HG02610 (cell line): ENCODE results near the gene DIS3L2.
A peak's percentile ranks its signal among the peaks of the same experiment; 100 is the strongest.

Source experiments
- ATAC-seq: cut with Tn5 transposase; IDR thresholded peaks from one replicate; pipeline ENCODE4 v1.9.1; 2021; ENCODE audit warnings: mild to moderate bottlenecking, moderate library complexity; ENCODE audit not compliant: unreplicated experiment

DIS3L2 gene, protein sequence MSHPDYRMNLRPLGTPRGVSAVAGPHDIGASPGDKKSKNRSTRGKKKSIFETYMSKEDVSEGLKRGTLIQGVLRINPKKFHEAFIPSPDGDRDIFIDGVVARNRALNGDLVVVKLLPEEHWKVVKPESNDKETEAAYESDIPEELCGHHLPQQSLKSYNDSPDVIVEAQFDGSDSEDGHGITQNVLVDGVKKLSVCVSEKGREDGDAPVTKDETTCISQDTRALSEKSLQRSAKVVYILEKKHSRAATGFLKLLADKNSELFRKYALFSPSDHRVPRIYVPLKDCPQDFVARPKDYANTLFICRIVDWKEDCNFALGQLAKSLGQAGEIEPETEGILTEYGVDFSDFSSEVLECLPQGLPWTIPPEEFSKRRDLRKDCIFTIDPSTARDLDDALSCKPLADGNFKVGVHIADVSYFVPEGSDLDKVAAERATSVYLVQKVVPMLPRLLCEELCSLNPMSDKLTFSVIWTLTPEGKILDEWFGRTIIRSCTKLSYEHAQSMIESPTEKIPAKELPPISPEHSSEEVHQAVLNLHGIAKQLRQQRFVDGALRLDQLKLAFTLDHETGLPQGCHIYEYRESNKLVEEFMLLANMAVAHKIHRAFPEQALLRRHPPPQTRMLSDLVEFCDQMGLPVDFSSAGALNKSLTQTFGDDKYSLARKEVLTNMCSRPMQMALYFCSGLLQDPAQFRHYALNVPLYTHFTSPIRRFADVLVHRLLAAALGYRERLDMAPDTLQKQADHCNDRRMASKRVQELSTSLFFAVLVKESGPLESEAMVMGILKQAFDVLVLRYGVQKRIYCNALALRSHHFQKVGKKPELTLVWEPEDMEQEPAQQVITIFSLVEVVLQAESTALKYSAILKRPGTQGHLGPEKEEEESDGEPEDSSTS

DNA sequence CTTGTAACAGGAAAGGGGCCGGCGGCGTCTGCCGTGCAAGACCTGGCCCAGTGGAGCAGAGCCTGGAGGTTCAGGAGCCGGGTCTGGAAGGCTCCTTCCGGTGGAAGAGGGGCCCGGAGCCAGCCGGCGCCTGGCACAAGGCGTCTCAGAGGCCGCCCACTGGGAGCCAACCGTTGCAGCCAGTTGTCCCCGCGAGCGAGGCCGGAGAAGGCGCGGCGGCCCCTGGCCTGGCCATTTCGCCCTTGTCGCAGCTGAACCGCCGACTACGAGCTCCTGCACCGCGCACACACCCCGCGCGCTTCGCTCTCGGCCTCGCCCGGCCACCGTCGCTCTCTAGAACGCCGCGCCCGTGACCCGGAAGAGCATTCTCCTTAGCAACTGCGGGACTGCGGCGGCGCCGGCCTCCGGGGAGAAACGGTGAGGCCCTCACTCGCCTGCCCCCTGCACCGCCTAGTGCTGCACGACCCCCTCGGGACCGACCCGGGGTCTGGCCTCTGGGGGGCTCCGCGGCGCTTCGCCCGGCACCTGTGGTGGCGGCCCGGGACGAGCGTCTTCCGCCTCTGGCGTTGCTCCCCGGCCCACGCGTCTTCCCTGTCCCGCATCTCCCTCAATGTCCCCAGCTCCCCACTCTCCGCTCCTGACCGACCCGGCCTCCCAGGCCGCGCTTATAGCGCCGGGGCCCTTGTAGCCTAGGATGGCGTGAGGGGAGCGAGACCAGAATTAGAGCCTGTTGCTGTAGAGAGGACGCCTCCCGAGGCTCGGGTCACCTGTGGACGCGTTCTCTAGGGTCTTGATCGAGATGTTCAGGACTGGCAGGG is at the start of gene DIS3L2:
Gene DIS3L2, plus strand, starts transcription at position 365 of the 818 bp plus-strand sequence. CDS start 53,215 bp downstream, outside the sequence.
- ATAC-seq: peak; percentile 91

- ATAC-seq: no peak
Observed at GRCh38 chr2:231914077-231914690, 47.3 kb upstream of the DIS3L2 start.

- ATAC-seq: no peak
Observed at GRCh38 chr2:231917280-231918066, 44.0 kb upstream of the DIS3L2 start.

DNA sequence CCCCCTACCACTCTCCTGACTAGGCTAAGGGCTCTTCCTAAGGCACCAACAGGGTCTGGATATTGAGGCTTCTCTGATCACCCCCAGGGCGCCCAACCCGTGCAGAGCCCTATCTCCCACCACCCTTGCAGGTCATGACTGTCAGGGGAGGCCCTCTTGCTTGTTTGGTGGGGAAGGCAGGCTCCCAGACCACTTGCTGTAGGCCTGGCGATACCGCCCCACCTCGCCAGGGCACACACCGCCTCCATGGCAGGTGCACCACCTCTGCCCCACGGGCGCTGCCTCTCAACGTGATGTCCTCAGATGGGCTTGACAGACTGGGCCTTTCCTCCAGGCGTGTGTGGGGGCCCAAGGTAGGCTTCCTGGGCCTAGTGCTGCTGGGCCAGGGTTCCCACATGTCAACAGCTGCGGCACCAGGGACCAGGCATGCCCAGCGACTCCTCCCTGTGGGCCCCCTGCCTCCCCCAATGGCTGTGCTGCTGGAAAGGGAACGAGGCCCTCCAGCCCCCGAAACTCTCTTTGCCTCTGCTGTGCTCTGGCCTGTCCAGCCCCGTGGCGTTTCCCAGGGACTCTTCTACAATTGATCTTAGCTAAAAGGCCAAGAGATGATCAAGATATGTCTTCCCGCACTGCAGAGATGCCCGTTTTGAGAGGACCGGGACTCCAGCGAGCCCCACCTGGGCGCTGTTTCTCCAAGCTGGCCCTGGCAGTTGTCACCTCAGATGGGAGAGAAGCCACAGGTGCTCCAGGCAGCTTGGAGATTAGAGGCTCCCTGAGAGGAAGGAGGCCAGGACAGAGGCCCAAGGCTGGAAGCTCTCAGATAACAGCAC is 42.8 kb upstream of the DIS3L2 start:
- no peak for ATAC-seq

- no peak for ATAC-seq
Observed at GRCh38 chr2:231919341-231920035, 42.0 kb upstream of the DIS3L2 start.

GRCh38 chr2:231920366-231920765 is 41.1 kb upstream of the DIS3L2 start:
- no peak for ATAC-seq

- ATAC-seq: no peak
Observed at GRCh38 chr2:231920795-231921194, 40.7 kb upstream of the DIS3L2 start.

DNA sequence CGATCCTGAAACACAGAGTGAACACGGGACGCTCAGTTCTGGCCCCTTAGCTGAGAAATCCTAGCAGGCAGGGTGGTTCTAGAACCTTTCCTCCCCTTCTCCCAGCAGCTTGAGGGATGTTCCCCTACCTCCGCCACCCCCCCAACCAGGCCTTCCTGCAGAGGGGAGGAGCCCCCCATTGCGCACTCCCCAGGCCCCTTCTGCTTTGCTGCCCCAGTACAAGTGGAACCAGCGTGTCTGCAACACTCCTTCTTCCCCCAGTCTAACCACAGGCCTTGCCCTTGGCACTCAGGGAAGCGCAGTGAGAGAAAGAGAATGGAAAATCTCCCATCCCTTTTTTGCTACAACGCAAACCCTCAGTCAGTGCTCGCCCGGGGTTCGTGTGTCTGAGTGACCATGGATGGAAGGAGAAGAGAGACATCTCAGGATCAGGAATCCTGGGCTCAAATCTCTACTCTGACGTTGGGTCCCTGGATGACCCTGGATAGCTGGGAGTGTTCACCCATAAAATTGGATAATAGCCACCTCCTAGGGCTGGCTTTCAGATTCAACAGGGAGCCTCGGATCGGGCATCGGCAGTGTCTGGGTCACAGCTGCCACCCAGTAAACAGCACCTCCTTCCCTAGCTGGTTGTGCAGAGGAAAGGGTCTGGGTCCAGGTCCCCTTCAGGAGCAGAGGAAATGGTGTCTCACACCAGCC is 39.1 kb upstream of the DIS3L2 start:
- ATAC-seq: no peak

- ATAC-seq: no peak
Observed at GRCh38 chr2:231923010-231923344, 38.5 kb upstream of the DIS3L2 start.

- ATAC-seq: no peak
Observed at GRCh38 chr2:231923951-231924888, 37.3 kb upstream of the DIS3L2 start.

DNA sequence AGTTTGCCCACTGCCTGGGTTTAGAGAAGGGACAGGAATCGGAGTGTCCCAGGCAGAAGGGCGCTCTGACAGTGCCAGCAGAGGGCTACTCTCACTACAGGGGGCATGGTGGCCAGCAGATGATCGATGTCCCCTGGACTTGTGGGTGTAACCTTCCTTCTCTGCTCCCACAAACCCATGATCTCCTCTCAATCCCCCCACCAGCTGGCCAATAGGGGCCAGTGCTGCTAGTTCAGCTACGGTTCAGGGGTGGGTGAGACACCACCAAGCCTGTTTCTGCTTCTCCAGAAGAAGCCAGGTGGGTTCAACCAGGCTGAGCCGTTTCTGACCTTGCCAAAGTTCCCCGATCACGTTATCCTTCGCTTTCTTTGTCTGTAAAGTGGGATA is 36.6 kb upstream of the DIS3L2 start:
- no peak for ATAC-seq

- ATAC-seq: no peak
Observed at GRCh38 chr2:231925303-231926179, 36.0 kb upstream of the DIS3L2 start.

- peak; percentile 61 for ATAC-seq
Observed at GRCh38 chr2:231926180-231926741, 35.3 kb upstream of the DIS3L2 start, which contains the start of gene NPPC. NPPC (minus strand) TSS chr2:231926396; CDS start chr2:231926249, 147 bp downstream.

DNA sequence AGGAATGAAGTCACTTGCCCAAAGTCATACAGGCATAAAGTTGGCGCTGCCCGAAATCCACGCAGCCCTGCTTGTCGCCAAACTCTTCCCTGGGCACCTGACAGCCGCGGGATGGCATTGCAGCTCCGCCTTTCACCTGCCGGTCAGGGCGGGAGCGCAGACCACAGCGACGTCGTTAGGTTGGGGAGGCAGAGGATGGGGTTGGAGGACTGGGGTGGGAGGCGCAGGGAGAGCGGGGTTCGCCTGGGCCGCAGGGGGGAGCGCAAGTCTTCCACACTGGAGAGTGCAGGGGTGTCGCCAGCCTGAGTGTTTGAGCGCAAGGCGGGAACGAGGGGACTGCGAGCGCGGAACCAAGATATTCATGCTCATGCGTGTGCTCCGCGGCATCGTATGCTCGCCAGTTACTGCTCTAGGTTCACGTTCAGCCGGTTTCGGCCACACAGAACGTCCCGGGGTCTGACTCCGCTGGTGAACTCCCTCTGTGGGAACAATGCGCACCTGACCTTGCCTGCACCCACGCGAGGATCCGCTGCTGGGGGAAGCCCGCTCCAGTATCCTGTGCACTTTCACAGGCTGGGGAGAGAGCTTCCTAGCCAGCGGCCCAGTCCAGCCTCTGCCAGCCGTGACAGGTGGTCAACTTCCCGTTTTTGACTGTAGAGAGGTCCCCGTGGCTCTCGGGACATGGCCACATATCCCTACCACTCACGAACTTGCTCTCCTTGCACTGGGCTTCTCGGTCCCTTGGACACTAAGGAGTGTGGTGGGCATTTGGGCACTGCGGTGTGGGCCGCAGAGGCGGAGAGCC is 34.5 kb upstream of the DIS3L2 start:
- ATAC-seq: no peak

DNA sequence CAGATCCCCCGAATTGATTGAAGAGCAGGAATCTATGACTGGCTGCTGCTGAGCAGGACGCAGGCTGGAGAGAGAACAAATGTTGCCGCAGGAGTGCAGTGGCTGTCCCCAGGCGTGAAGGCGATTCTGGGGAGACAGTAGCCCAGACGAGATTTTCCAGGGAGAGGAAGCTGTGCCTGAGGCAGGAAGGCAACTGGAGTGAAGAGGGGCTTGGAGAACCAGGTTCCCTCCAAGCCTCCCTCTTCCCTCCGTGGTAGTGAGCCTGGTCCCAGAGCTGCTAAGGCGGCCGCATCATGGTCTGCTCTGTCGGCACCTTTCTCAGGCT is 34.0 kb upstream of the DIS3L2 start:
- ATAC-seq: no peak
